GM21528 (cell line): Measurements from ENCODE around the gene ARID4B.
"Not testable (repeated sequence)": the region's sequence is repeated elsewhere in the genome, so short reads cannot be mapped to it uniquely, and the experiment has no call there.

Experiments used
- ATAC-seq: cut with Tn5 transposase; IDR thresholded peaks from one replicate; pipeline ENCODE4 v1.9.1; 2021; ENCODE audit warnings: mild to moderate bottlenecking, moderate library complexity; ENCODE audit not compliant: unreplicated experiment, low FRiP score

ARID4B gene

GRCh38 chr1:235180916-235181460 lies 147.0 kb downstream of the ARID4B start:
- no peak for ATAC-seq

- no peak for ATAC-seq
These were observed 151.5 kb downstream of the ARID4B start for GRCh38 chr1:235176486-235176885.

- ATAC-seq, result no peak
These were observed 158.0 kb downstream of the ARID4B start for GRCh38 chr1:235169986-235170385.

GRCh38 chr1:235168375-235168774 lies 159.6 kb downstream of the ARID4B start:
- ATAC-seq, result no peak

- no peak for ATAC-seq
These were observed 166.2 kb downstream of the ARID4B start for GRCh38 chr1:235161685-235162327.

GRCh38 chr1:235160957-235161684 lies 166.9 kb downstream of the ARID4B start, which contains the start of gene RBM34:
Gene RBM34, minus strand, starts transcription at chr1:235161250. Its CDS starts 24 bp downstream, at chr1:235161226.
- ATAC-seq, result peak; percentile 96

- peak; percentile 47 for ATAC-seq
These were observed 167.5 kb downstream of the ARID4B start for GRCh38 chr1:235160383-235160956.

GRCh38 chr1:235159930-235160329 lies 168.0 kb downstream of the ARID4B start:
- not testable (repeated sequence) for ATAC-seq

GRCh38 chr1:235159284-235159683 lies 168.7 kb downstream of the ARID4B start:
- not testable (repeated sequence) for ATAC-seq

GRCh38 chr1:235158680-235159079 lies 169.3 kb downstream of the ARID4B start:
- no peak for ATAC-seq

- ATAC-seq, result no peak
These were observed 170.8 kb downstream of the ARID4B start for GRCh38 chr1:235157150-235157549.

GRCh38 chr1:235156740-235157139 lies 171.2 kb downstream of the ARID4B start:
- ATAC-seq, result no peak

- no peak for ATAC-seq
These were observed 171.7 kb downstream of the ARID4B start for GRCh38 chr1:235156265-235156664.

- no peak for ATAC-seq
These were observed 175.7 kb downstream of the ARID4B start for GRCh38 chr1:235152235-235152634.

GRCh38 chr1:235151033-235151432 lies 176.9 kb downstream of the ARID4B start:
- ATAC-seq, result no peak

GRCh38 chr1:235149824-235150223 lies 178.2 kb downstream of the ARID4B start:
- ATAC-seq, result no peak

GRCh38 chr1:235147269-235147668 lies 180.7 kb downstream of the ARID4B start:
- no peak for ATAC-seq

- ATAC-seq, result no peak
These were observed 182.3 kb downstream of the ARID4B start for GRCh38 chr1:235145639-235146038.

- ATAC-seq, result no peak
These were observed 185.0 kb downstream of the ARID4B start for GRCh38 chr1:235142991-235143390.

- ATAC-seq, result no peak
These were observed 188.7 kb downstream of the ARID4B start for GRCh38 chr1:235139315-235139714.

GRCh38 chr1:235138821-235139220 lies 189.2 kb downstream of the ARID4B start:
- no peak for ATAC-seq
